Naive thymus-derived CD8-positive, alpha-beta T cell (primary cell): ENCODE results near the gene SLC35F3. TPM values are rescaled to one million over a fixed set of nuclear protein-coding genes. Genes with fewer than 3 reads are reported as not detected.
"Not testable (repeated sequence)": the region's sequence is repeated elsewhere in the genome, so short reads cannot be mapped to it uniquely, and the experiment has no call there.

Experiments used
- ATAC-seq, 2 donors: fragments of 150-1000 bp; cut with Tn5 transposase in 1 of 2; sonication (Bioruptor Pico), chemical (Tn5 transposase) in 1 of 2; 1 replicate in 1 of 2; 2 replicates in 1 of 2; pipeline ENCODE4 v1.10.0; 2021; ENCODE audit warnings: mild to moderate bottlenecking in 2 of 2, moderate library complexity in 2 of 2
- POLR2A ChIA-PET: fragments of 350-600 bp; sonication (Branson Sonifier 250); formaldehyde crosslinking; loops from one replicate; lab custom pipeline; 2021; ENCODE audit warnings: antibody characterized with exemption; lab: Charles Lee
- DNase-seq, 10 donors: peaks; one replicate each; pipeline versions ENCODE4 v3.0.0 to v3.0.0-alpha.2; 2020 to 2022
- H3K27ac Mint-ChIP-seq, 10 donors: one replicate each; pipeline ENCODE4 v1.8.0; 2020 to 2022; ENCODE audit warnings: mild to moderate bottlenecking in 10 of 10, mixed read lengths in 10 of 10, moderate library complexity in 4 of 10, inconsistent platforms in 1 of 10
- H3K27me3 Mint-ChIP-seq, 5 donors: one replicate each; pipeline ENCODE4 v1.8.0; 2021 to 2022; ENCODE audit warnings: mixed read lengths in 5 of 5
- H3K36me3 Mint-ChIP-seq, 3 donors: one replicate each; pipeline ENCODE4 v1.8.0; 2020 to 2022; ENCODE audit warnings: mixed read lengths in 3 of 3, mild to moderate bottlenecking in 2 of 3, inconsistent platforms in 1 of 3
- H3K4me1 Mint-ChIP-seq, 4 donors: one replicate each; pipeline ENCODE4 v1.8.0; 2021 to 2022; ENCODE audit warnings: mixed read lengths in 4 of 4
- H3K4me3 Mint-ChIP-seq, 10 donors: one replicate each; pipeline ENCODE4 v1.8.0; 2020 to 2022; ENCODE audit warnings: mild to moderate bottlenecking in 10 of 10, mixed read lengths in 10 of 10, moderate library complexity in 6 of 10, inconsistent platforms in 1 of 10
- H3K9me3 Mint-ChIP-seq, 9 donors: one replicate each; pipeline ENCODE4 v1.8.0; 2020 to 2022; ENCODE audit warnings: mixed read lengths in 9 of 9, mild to moderate bottlenecking in 3 of 9, inconsistent platforms in 1 of 9, moderate library complexity in 1 of 9
- polyA plus RNA-seq, 3 donors: library from polyadenylated mRNA; unstranded; fragments of 300-500 nt; fragmentation: Illumina TruSeq; gene quantifications; one replicate each; pipeline ENCODE4 v1.2.3, GENCODE V29; 2021
- total RNA-seq, 8 experiments: library from RNA in 2 of 8; stranded (reverse) in 2 of 8; gene quantifications; one replicate each; pipeline ENCODE4 v1.2.3 and lab custom pipeline; 2021 to 2026

Gene SLC35F3
- total and polyA plus RNA-seq, 5 experiments from 2014 or later: 0.06 to 0.63 (median 0.33) TPM; not detected in 1

- DNase-seq (no peak), ATAC-seq (no peak)
- Mint-ChIP-seq H3K4me1 (no peaks in the 10 kb centered on the region), H3K27ac (peak overlapping the region in 6 of 10 donors; percentile 20 to 82 (median 72)), H3K27me3 (peaks cover 4 to 29% (median 10%) of the 10 kb centered on the region in 5 donors), H3K36me3 (no peaks in the 10 kb centered on the region), H3K4me3 (no peak overlapping the region), H3K9me3 (peaks cover 0 to 11% (median 0%) of the 10 kb centered on the region in 9 donors)
- POLR2A ChIA-PET: no interaction called here
Measured at GRCh38 chr1:234205966-234206365, 301.5 kb downstream of the SLC35F3 start.

- no peak for DNase-seq
- no peak for ATAC-seq
- POLR2A ChIA-PET: no interaction called here
- H3K27me3 Mint-ChIP-seq: peaks cover 4 to 25% (median 10%) of the 10 kb centered on the region in 5 donors
- peaks cover 0 to 11% (median 0%) of the 10 kb centered on the region in 9 donors for H3K9me3 Mint-ChIP-seq
- no peaks in the 10 kb centered on the region for H3K36me3 Mint-ChIP-seq
- peak overlapping the region in 5 of 10 donors; percentile 19 to 77 (median 33) for H3K27ac Mint-ChIP-seq
- no peaks in the 10 kb centered on the region for H3K4me1 Mint-ChIP-seq
- H3K4me3 Mint-ChIP-seq: no peak overlapping the region
Measured at GRCh38 chr1:234206651-234207284, 302.3 kb downstream of the SLC35F3 start.

- Mint-ChIP-seq H3K9me3 (peaks cover 0 to 11% (median 0%) of the 10 kb centered on the region in 9 donors), H3K27ac (peak overlapping the region in 1 of 10 donors; percentile 1), H3K27me3 (peaks cover 4 to 25% (median 10%) of the 10 kb centered on the region in 5 donors), H3K36me3 (no peaks in the 10 kb centered on the region), H3K4me3 (no peak overlapping the region), H3K4me1 (peaks cover 2 to 8% (median 6%) of the 10 kb centered on the region in 4 donors)
- DNase-seq: no peak
- ATAC-seq: no peak
- POLR2A ChIA-PET: no interaction called here
Measured at GRCh38 chr1:234208351-234208750, 303.9 kb downstream of the SLC35F3 start.

- Mint-ChIP-seq H3K27ac (no peak overlapping the region), H3K36me3 (no peaks in the 10 kb centered on the region), H3K9me3 (peaks cover 0 to 11% (median 0%) of the 10 kb centered on the region in 9 donors), H3K4me3 (no peak overlapping the region), H3K27me3 (peaks cover 4 to 25% (median 10%) of the 10 kb centered on the region in 5 donors), H3K4me1 (peaks cover 2 to 11% (median 9%) of the 10 kb centered on the region in 4 donors)
- POLR2A ChIA-PET: no interaction called here
- DNase-seq (no peak), ATAC-seq (no peak)
Measured at GRCh38 chr1:234208791-234209190, 304.3 kb downstream of the SLC35F3 start.

GRCh38 chr1:234210429-234210828 is 306.0 kb downstream of the SLC35F3 start:
- peaks cover 4 to 26% (median 10%) of the 10 kb centered on the region in 5 donors for H3K27me3 Mint-ChIP-seq
- H3K27ac Mint-ChIP-seq, ATAC-seq, H3K36me3 Mint-ChIP-seq, H3K4me3 Mint-ChIP-seq, DNase-seq, POLR2A ChIA-PET: not testable (repeated sequence)
- peaks cover 4 to 16% (median 13%) of the 10 kb centered on the region in 4 donors for H3K4me1 Mint-ChIP-seq
- H3K9me3 Mint-ChIP-seq: peaks cover 0 to 11% (median 0%) of the 10 kb centered on the region in 9 donors

- H3K4me3 Mint-ChIP-seq, H3K27ac Mint-ChIP-seq, POLR2A ChIA-PET, H3K36me3 Mint-ChIP-seq, H3K9me3 Mint-ChIP-seq, ATAC-seq, DNase-seq: not testable (repeated sequence)
- peaks cover 8 to 40% (median 21%) of the 10 kb centered on the region in 5 donors for H3K27me3 Mint-ChIP-seq
- H3K4me1 Mint-ChIP-seq: peaks cover 7 to 18% (median 16%) of the 10 kb centered on the region in 4 donors
Measured at GRCh38 chr1:234211855-234212254, 307.4 kb downstream of the SLC35F3 start.

- Mint-ChIP-seq H3K9me3 (peaks cover 0 to 6% (median 0%) of the 10 kb centered on the region in 9 donors), H3K36me3 (no peaks in the 10 kb centered on the region), H3K4me1 (peaks cover 8 to 18% (median 16%) of the 10 kb centered on the region in 4 donors), H3K27me3 (peaks cover 8 to 51% (median 29%) of the 10 kb centered on the region in 5 donors), H3K27ac (peak overlapping the region in 3 of 10 donors; percentile 8 to 51 (median 9)), H3K4me3 (peak overlapping the region in 9 of 10 donors; percentile 22 to 85 (median 77))
- ATAC-seq: peak; percentile 71 to 75
- POLR2A ChIA-PET: interaction anchor here (1.9 to 2.3 kb wide), 2 partner anchors 97 to 160 kb away, joined by 6 to 8 read pairs; partner anchors contain the start of gene COA6
- DNase-seq: peak in 6 of 10 donors; percentile 20 to 44 (median 24)
Measured at GRCh38 chr1:234212764-234213657, 308.5 kb downstream of the SLC35F3 start.

GRCh38 chr1:234213658-234214128 is 309.2 kb downstream of the SLC35F3 start:
- H3K36me3 Mint-ChIP-seq: no peaks in the 10 kb centered on the region
- peaks cover 8 to 18% (median 16%) of the 10 kb centered on the region in 4 donors for H3K4me1 Mint-ChIP-seq
- peak overlapping the region in 3 of 10 donors; percentile 6 to 61 (median 51) for H3K27ac Mint-ChIP-seq
- H3K9me3 Mint-ChIP-seq: peaks cover 0 to 6% (median 0%) of the 10 kb centered on the region in 9 donors
- no peak for DNase-seq
- ATAC-seq: peak in 1 of 2 donors; percentile 23
- POLR2A ChIA-PET: interaction anchor here (1.9 to 2.3 kb wide), 2 partner anchors 96 to 159 kb away, joined by 6 to 8 read pairs; partner anchors contain the start of gene COA6
- peak overlapping the region; percentile 43 to 85 (median 78) for H3K4me3 Mint-ChIP-seq
- H3K27me3 Mint-ChIP-seq: peaks cover 8 to 47% (median 29%) of the 10 kb centered on the region in 5 donors

GRCh38 chr1:234214129-234214910 is 309.8 kb downstream of the SLC35F3 start:
- peaks cover 8 to 41% (median 28%) of the 10 kb centered on the region in 5 donors for H3K27me3 Mint-ChIP-seq
- H3K4me1 Mint-ChIP-seq: peaks cover 8 to 18% (median 16%) of the 10 kb centered on the region in 4 donors
- no peaks in the 10 kb centered on the region for H3K36me3 Mint-ChIP-seq
- POLR2A ChIA-PET: interaction anchor here (1.9 to 2.3 kb wide), 2 partner anchors 95 to 159 kb away, joined by 6 to 8 read pairs; partner anchors contain the start of gene COA6
- DNase-seq (peak in 5 of 10 donors; percentile 2 to 34 (median 29)), ATAC-seq (peak; percentile 68 to 79)
- peak overlapping the region; percentile 43 to 85 (median 78) for H3K4me3 Mint-ChIP-seq
- H3K9me3 Mint-ChIP-seq: peaks cover 0 to 6% (median 0%) of the 10 kb centered on the region in 9 donors
- peak overlapping the region in 3 of 10 donors; percentile 6 to 61 (median 51) for H3K27ac Mint-ChIP-seq

GRCh38 chr1:234214911-234215892 is 310.7 kb downstream of the SLC35F3 start:
- H3K4me1 Mint-ChIP-seq: peaks cover 8 to 18% (median 16%) of the 10 kb centered on the region in 4 donors

More at GRCh38 chr1:234214911-234215892, 310.7 kb downstream of the SLC35F3 start:
- DNase-seq (no peak), ATAC-seq (no peak)
- H3K27me3 Mint-ChIP-seq: peaks cover 8 to 33% (median 22%) of the 10 kb centered on the region in 5 donors
- H3K9me3 Mint-ChIP-seq: no peaks in the 10 kb centered on the region
- H3K36me3 Mint-ChIP-seq: no peaks in the 10 kb centered on the region
- POLR2A ChIA-PET: interaction anchor here (2.3 kb wide), 1 partner anchor 158 kb away, joined by 8 read pairs; the partner anchor contains the start of gene COA6
- H3K4me3 Mint-ChIP-seq: peak overlapping the region in 7 of 10 donors; percentile 19 to 85 (median 30)
- H3K27ac Mint-ChIP-seq: no peak overlapping the region
